Heart right ventricle (tissue), 16 donors: ENCODE results near the gene CNRIP1. TPM values are rescaled to one million over a fixed set of nuclear protein-coding genes. Genes with fewer than 3 reads are reported as not detected.

ENCODE experiments used
- ATAC-seq, 8 donors: fragments of 200-7000 bp; cut with Tn5 transposase; one replicate each; pipeline ENCODE4 v1.9.1; 2020; ENCODE audit warnings: mild to moderate bottlenecking in 8 of 8, moderate library complexity in 8 of 8, moderate number of reproducible peaks in 1 of 8
- DNase-seq, 2 donors: peaks; one replicate each; pipeline ENCODE4 v3.0.0-alpha.2; 2020
- H3K27ac ChIP-seq, 10 donors: fragments of 200-600 bp; sonication (generic) in 2 of 10; one replicate each; pipeline versions ENCODE4 v1.5.0 to v1.8.0; 2020 to 2022; ENCODE audit warnings: mild to moderate bottlenecking in 3 of 10
- H3K27me3 ChIP-seq, 7 donors: fragments of 200-600 bp; one replicate each; pipeline ENCODE4 v1.8.0; 2021 to 2022; ENCODE audit warnings: mild to moderate bottlenecking in 2 of 7
- H3K36me3 ChIP-seq, 9 donors: fragments of 200-600 bp; sonication (generic) in 1 of 9; one replicate each; pipeline versions ENCODE4 v1.5.0 to v1.8.0; 2020 to 2022; ENCODE audit warnings: mild to moderate bottlenecking in 2 of 9
- H3K4me1 ChIP-seq, 9 donors: fragments of 200-600 bp; sonication (generic) in 1 of 9; one replicate each; pipeline versions ENCODE4 v1.5.0 to v1.8.0; 2020 to 2022; ENCODE audit warnings: mild to moderate bottlenecking in 4 of 9
- H3K4me3 ChIP-seq, 10 donors: fragments of 200-600 bp; sonication (generic) in 2 of 10; one replicate each; pipeline versions ENCODE4 v1.5.0 to v1.8.0; 2020 to 2022; ENCODE audit warnings: mild to moderate bottlenecking in 7 of 10, moderate library complexity in 2 of 10
- H3K9me3 ChIP-seq, 11 donors: fragments of 200-600 bp in 10 of 11; sonication (generic) in 2 of 11; one replicate each; pipeline versions ENCODE4 v1.5.0 to v1.8.0; 2013 to 2022; ENCODE audit warnings: mild to moderate bottlenecking in 2 of 11, control low read depth in 1 of 11, moderate library complexity in 1 of 11
- CTCF ChIP-seq, 9 donors: fragments of 200-600 bp; sonication (generic) in 2 of 9; IDR thresholded peaks; one replicate each; pipeline versions ENCODE4 v1.5.0 to v1.8.0; 2021 to 2022; ENCODE audit warnings: antibody characterized with exemption in 9 of 9, mild to moderate bottlenecking in 5 of 9, moderate library complexity in 1 of 9
- WGBS, 2 donors: extraction: QIAGEN DNeasy Blood & Tissue Kit; methylation state at CpG; one replicate each; pipeline ENCODE4 v1.1.7; 2013; ENCODE audit warnings: inconsistent platforms in 1 of 2; 5-methylcytosine and 5-hydroxymethylcytosine counted together
- intact Hi-C, 10 donors: fragments of 100-400 bp; cut with DNase I; formaldehyde crosslinking; loops; one replicate each; pipeline versions ENCODE4 v1.11.1 to v1.14.2; 2022
- polyA plus RNA-seq, 2 donors: library from polyadenylated mRNA; stranded (reverse); fragments of 200-250 nt; gene quantifications; one replicate each; pipeline ENCODE4 v1.2.3, GENCODE V29; 2013
- total RNA-seq, 10 donors: library from RNA; stranded (reverse); fragmentation: NEBNext Ultra II Directional in 3 of 10; extraction: Animal tissue kit (Norgen Biotek cat#: 25700) in 3 of 10; gene quantifications; one replicate each; pipeline versions ENCODE4 v1.2.1 to v1.2.4, GENCODE V29; 2021 to 2023
- donor health status: Arrhythmogenic right ventricular cardiomyopathy.
- donor health status: ischemic (EF 13 %, LVEDD 7.1; RV severe dilation, severe dysfunction).
- donor health status: healthy with polysubstance abuse.
- donor health status: DM: no; HTN: yes; CAD: no.
- donor health status: DM: no; HTN: no; CAD: no.
- donor health status: ischemic (EF 25% LVEDD 6.9; RV normal size, moderate dysfunction).
- donor health status: ischemic (EF 25% LVEDD 5.7; RV mildly dilated, moderate dysfunction).
- donor health status: healthy.
- donor health status: DM: yes; HTN: yes; CAD: no.
- donor health status: Ischemic cardiomyopathy.
- donor health status: ischemic (EF 35%, LVEDD 5.7; RV mildly dilated, moderate dysfunction).
- donor health status: nonischemic (EF 11% LVEDD 7.7; RV severe dilation, severe dysfunction).
- donor health status: DM: yes; HTN: yes; CAD: no.
- donor health status: PGD.
- donor health status: ischemic (EF 29% LVEDD 5.4; RV normal size, mild dysfunction).
- donor health status: nonischemic (EF 23%, LVEDD 6.1; RV moderate dilation, normal function).

The CNRIP1 gene
- total and polyA plus RNA-seq, 12 donors: 4.8 to 13.4 (median 8.9) TPM

- TF ChIP-seq CTCF (IDR thresholded peaks at IDR 0.05): no peak
- WGBS, 2 donors: 7 to 9% methylated on average over 11 of the region's 11 CpGs
- Histone ChIP-seq H3K9me3 (no peaks in the 10 kb centered on the region), H3K36me3 (peaks cover 0 to 21% (median 0%) of the 10 kb centered on the region in 9 donors), H3K27ac (peak overlapping the region; percentile 93 to 99 (median 98)), H3K27me3 (peaks cover 0 to 27% (median 0%) of the 10 kb centered on the region in 7 donors), H3K4me3 (peak overlapping the region; percentile 61 to 93 (median 82)), H3K4me1 (peaks cover 0 to 31% (median 20%) of the 10 kb centered on the region in 9 donors)
- DNase-seq (peak in 1 of 2 donors; percentile 24), ATAC-seq (peak in 2 of 8 donors; percentile 3 to 4)
- intact Hi-C loops: no loop called here
Observed at GRCh38 chr2:68320118-68320641, 431 bp upstream of the CNRIP1 start.

- Histone ChIP-seq H3K27me3 (peaks cover 0 to 27% (median 0%) of the 10 kb centered on the region in 7 donors), H3K36me3 (peaks cover 0 to 33% (median 0%) of the 10 kb centered on the region in 9 donors), H3K4me3 (peak overlapping the region; percentile 61 to 93 (median 82)), H3K27ac (peak overlapping the region; percentile 93 to 99 (median 98)), H3K4me1 (peaks cover 0 to 31% (median 20%) of the 10 kb centered on the region in 9 donors), H3K9me3 (peaks cover 0 to 7% (median 0%) of the 10 kb centered on the region in 11 donors)
- DNase-seq: peak; percentile 29 to 43
- 2 to 3% methylated on average over 27 of the region's 27 CpGs for WGBS, 2 donors
- TF ChIP-seq CTCF (IDR thresholded peaks at IDR 0.05): no peak
- peak; percentile 55 to 74 (median 64) for ATAC-seq
- intact Hi-C loops: loop anchor here in 2 of 10 donors (2.0 to 10.0 kb wide), 3 partner anchors 66 to 126 kb away; partner anchors contain the start of gene PPP3R1 (in 2 of the 2)
Observed at GRCh38 chr2:68318914-68319397, 793 bp downstream of the CNRIP1 start.

GRCh38 chr2:68317971-68318913 is 1.5 kb downstream of the CNRIP1 start:
- TF ChIP-seq CTCF (IDR thresholded peaks at IDR 0.05): no peak
- H3K27me3 ChIP-seq: peaks cover 0 to 27% (median 0%) of the 10 kb centered on the region in 7 donors
- H3K27ac ChIP-seq: peak overlapping the region; percentile 93 to 99 (median 98)
- DNase-seq: peak; percentile 6 to 13
- peaks cover 0 to 7% (median 0%) of the 10 kb centered on the region in 11 donors for H3K9me3 ChIP-seq
- peak overlapping the region; percentile 61 to 93 (median 82) for H3K4me3 ChIP-seq
- peaks cover 0 to 41% (median 0%) of the 10 kb centered on the region in 9 donors for H3K36me3 ChIP-seq
- peaks cover 0 to 31% (median 20%) of the 10 kb centered on the region in 9 donors for H3K4me1 ChIP-seq
- intact Hi-C loops: loop anchor here in 2 of 10 donors (2.0 to 10.0 kb wide), 3 partner anchors 65 to 127 kb away; partner anchors contain the start of gene PPP3R1 (in 2 of the 2)
- peak; percentile 9 to 45 (median 22) for ATAC-seq
- 34 to 42% methylated on average over 27 of the region's 27 CpGs for WGBS, 2 donors

- H3K4me3 ChIP-seq: no peak overlapping the region
- peaks cover 0 to 7% (median 0%) of the 10 kb centered on the region in 11 donors for H3K9me3 ChIP-seq
- TF ChIP-seq CTCF (IDR thresholded peaks at IDR 0.05): no peak
- H3K36me3 ChIP-seq: peaks cover 0 to 57% (median 0%) of the 10 kb centered on the region in 9 donors
- DNase-seq (no peak), ATAC-seq (no peak)
- no peak overlapping the region for H3K27ac ChIP-seq
- WGBS, 2 donors: 74 to 84% methylated on average over 2 of the region's 2 CpGs
- intact Hi-C loops: loop anchor here in 1 of 10 donors (5.0 to 10.0 kb wide), 2 partner anchors 64 to 129 kb away; partner anchors contain the start of gene PPP3R1
- peaks cover 0 to 31% (median 20%) of the 10 kb centered on the region in 9 donors for H3K4me1 ChIP-seq
- H3K27me3 ChIP-seq: peaks cover 0 to 27% (median 0%) of the 10 kb centered on the region in 7 donors
Observed at GRCh38 chr2:68316111-68316510, 3.6 kb downstream of the CNRIP1 start.
